H1 (cell line): ENCODE data around the gene BGN. TPM values are rescaled to one million over a fixed set of nuclear protein-coding genes. Genes with fewer than 3 reads are reported as not detected.

Source experiments
- CBX8 ChIP-seq: fragments of 300-800, 300-1000 bp; sonication (generic); IDR thresholded peaks from 2 replicates; pipeline ENCODE4 v1.7.1; 2016; ENCODE audit warnings: low read depth, low read length, borderline replicate concordance
- CHD7 ChIP-seq: fragments of 300-600 bp; sonication (generic); IDR thresholded peaks from 2 replicates; pipeline ENCODE4 v1.7.1; 2012; ENCODE audit warnings: low read length, moderate library complexity, mild to moderate bottlenecking, inconsistent platforms; ENCODE audit not compliant: insufficient replicate concordance
- E2F6 ChIP-seq: IDR thresholded peaks from 2 replicates; pipeline ENCODE4 v1.6.1; 2012; ENCODE audit warnings: inconsistent platforms
- KDM1A ChIP-seq: fragments of 200-600, 300-600 bp; sonication (generic); IDR thresholded peaks from 2 replicates; pipeline ENCODE4 v1.7.1; 2016; ENCODE audit warnings: mild to moderate bottlenecking, low read length, borderline replicate concordance
- KDM5A ChIP-seq: fragments of 200-600 bp; IDR thresholded peaks from 2 replicates; pipeline ENCODE4 v1.7.1; 2012; ENCODE audit warnings: mild to moderate bottlenecking, low read length, inconsistent platforms, mixed read lengths
- RAD21 ChIP-seq, 2 experiments: IDR thresholded peaks in 1 of 2; conservative IDR thresholded peaks in 1 of 2; 2 replicates each; pipeline ENCODE4 v1.6.1; 2011; ENCODE audit warnings: low read depth in 2 of 2, low read length in 2 of 2, improper control_type of control experiment in 1 of 2, inconsistent platforms in 1 of 2, mild to moderate bottlenecking in 1 of 2, moderate library complexity in 1 of 2
- RNF2 ChIP-seq: fragments of 200-900, 300-1000 bp; sonication (generic); IDR thresholded peaks from 2 replicates; pipeline ENCODE4 v1.7.1; 2016; ENCODE audit warnings: borderline replicate concordance, low read depth, mild to moderate bottlenecking, antibody characterized with exemption, low read length; ENCODE audit not compliant: poor library complexity, severe bottlenecking; ENCODE audit errors: missing control alignments
- TEAD4 ChIP-seq: IDR thresholded peaks from 2 replicates; pipeline ENCODE4 v1.6.1; 2012; ENCODE audit warnings: low read depth, low read length, inconsistent platforms, mixed read lengths
- polyA plus RNA-seq, 7 experiments: library from polyadenylated mRNA; depleted of rRNA in 3 of 7; stranded (reverse) in 5 of 7; unstranded in 2 of 7; fragments of >200 nt in 5 of 7; fragments of 200-250 nt in 2 of 7; gene quantifications; 1 replicate in 5 of 7; 2 replicates in 1 of 7; 4 replicates in 1 of 7; pipeline versions ENCODE4 v1.2.1 to v1.2.3, GENCODE V29; 2011 to 2013; ENCODE audit warnings: missing spikeins in 2 of 7, mixed read lengths in 2 of 7
- total RNA-seq: library from RNA; stranded (reverse); fragmentation: NEBNext Ultra II Directional; extraction: Animal tissue kit (Norgen Biotek cat#: 25700); gene quantifications from 2 replicates; pipeline ENCODE4 v1.2.1, GENCODE V29; 2021

The BGN gene
- total and polyA plus RNA-seq, 2 of the 8 experiments (the other 6 are each of a cell fraction or from before 2014, with no cell fraction given) = 1.8 to 2.4 TPM

DNA sequence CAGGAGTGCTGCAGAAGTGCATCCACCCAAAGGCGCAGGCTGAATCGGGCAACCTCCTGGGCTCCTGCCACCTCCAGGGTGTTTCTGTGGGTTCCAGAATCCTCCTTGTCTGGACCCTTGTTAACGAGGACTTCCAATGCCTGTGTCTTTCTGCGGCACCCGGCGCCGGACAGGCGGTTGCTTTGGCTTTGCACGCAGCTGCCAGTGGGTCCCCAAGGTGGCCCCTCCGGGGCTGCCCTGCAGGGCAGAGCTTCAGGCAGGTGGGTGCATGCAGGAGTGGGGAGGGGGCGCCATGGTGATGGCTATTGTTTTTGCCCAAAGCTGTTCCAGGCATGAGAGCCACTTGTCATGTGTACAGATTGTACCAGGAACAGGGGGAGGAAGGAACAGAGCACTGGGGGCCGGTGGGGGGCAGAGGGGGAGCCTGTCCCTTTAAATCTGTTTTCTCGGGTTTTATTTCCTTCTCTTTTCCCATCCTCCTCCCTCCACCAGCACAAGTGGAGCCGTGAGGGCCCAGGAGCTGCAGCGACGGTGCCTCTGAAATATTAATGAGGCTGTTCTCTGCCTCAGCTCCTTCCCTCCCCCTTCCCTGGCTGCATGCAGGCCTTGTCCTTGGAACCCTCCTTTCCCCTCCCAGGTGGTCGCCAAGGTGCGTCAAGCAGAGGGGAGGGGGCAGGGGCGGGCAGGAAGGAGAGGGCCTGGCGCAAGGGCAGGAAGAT, 35.8 kb downstream of the BGN start (continued):
- TF ChIP-seq CHD7 (no peak), RAD21 (IDR thresholded peaks at IDR 0.05 in 1 of 2, conservative IDR thresholded peaks at IDR 0.05 in 1 of 2; ENCODE audit: low read depth in 2 of 2, low read length in 2 of 2) (no peak), E2F6 (no peak), KDM5A (no peak), KDM1A (no peak), CBX8 (no peak), RNF2 (no peak), TEAD4 (no peak)
